HG03280 (cell line): ENCODE measurements around the gene PAPSS1.

Experiments
- ATAC-seq: cut with Tn5 transposase; IDR thresholded peaks from one replicate; pipeline ENCODE4 v1.9.1; 2021; ENCODE audit warnings: mild to moderate bottlenecking, moderate library complexity; ENCODE audit not compliant: unreplicated experiment

Gene PAPSS1

GRCh38 chr4:107572281-107572680, 147.8 kb downstream of the PAPSS1 start:
- no peak for ATAC-seq

- ATAC-seq: no peak
Measured at GRCh38 chr4:107570952-107571351, 149.1 kb downstream of the PAPSS1 start.

- no peak for ATAC-seq
Measured at GRCh38 chr4:107564326-107564725, 155.7 kb downstream of the PAPSS1 start.
